Lower leg skin (tissue), 3 donors: ENCODE measurements around the gene MAST4.

Experiments used
- POLR2A ChIP-seq, 2 donors: fragments of 450-650 bp; IDR thresholded peaks; one replicate each; pipeline ENCODE4 v1.6.1; 2016 to 2017; ENCODE audit warnings: antibody characterized with exemption in 2 of 2, mild to moderate bottlenecking in 1 of 2, moderate library complexity in 1 of 2
- TF ChIP-seq, protein P1 (sequence below), 3 donors: fragments of 450-650 bp; IDR thresholded peaks; one replicate each; pipeline ENCODE4 v1.5.1; 2016; ENCODE audit warnings: antibody characterized with exemption in 3 of 3, mild to moderate bottlenecking in 3 of 3, moderate library complexity in 2 of 3

DNA sequence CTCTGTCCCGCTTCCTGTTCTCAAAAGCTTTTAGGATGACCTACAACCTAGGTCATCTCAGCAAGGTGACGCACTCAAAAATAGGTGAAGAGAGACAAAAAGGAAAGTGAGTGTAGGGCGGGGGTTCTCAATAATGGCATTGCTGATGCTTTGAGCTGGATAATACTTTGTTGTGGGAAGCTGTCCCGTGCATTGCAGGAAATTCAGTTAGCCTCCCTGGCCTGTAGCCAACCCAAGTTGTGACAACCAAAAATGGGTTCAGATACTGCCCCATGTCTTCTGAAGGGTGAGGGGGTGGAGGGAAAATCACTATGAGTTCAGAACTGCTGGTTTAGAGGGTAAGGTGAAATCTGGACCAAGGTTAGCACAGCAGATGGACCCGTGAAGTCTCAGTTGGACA, 151.4 kb downstream of the MAST4 start:
- TF ChIP-seq, protein P1, sequence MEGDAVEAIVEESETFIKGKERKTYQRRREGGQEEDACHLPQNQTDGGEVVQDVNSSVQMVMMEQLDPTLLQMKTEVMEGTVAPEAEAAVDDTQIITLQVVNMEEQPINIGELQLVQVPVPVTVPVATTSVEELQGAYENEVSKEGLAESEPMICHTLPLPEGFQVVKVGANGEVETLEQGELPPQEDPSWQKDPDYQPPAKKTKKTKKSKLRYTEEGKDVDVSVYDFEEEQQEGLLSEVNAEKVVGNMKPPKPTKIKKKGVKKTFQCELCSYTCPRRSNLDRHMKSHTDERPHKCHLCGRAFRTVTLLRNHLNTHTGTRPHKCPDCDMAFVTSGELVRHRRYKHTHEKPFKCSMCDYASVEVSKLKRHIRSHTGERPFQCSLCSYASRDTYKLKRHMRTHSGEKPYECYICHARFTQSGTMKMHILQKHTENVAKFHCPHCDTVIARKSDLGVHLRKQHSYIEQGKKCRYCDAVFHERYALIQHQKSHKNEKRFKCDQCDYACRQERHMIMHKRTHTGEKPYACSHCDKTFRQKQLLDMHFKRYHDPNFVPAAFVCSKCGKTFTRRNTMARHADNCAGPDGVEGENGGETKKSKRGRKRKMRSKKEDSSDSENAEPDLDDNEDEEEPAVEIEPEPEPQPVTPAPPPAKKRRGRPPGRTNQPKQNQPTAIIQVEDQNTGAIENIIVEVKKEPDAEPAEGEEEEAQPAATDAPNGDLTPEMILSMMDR (IDR thresholded peaks at IDR 0.05) = no peak
- no peak for TF ChIP-seq POLR2A (IDR thresholded peaks at IDR 0.05)
